B cell (primary cell): ENCODE measurements around the gene IGFN1.

Experiments used
- CTCF ChIP-seq: fragments of 200-600 bp; IDR thresholded peaks from one replicate; pipeline ENCODE4 v1.8.0; 2022; ENCODE audit warnings: antibody characterized with exemption, mild to moderate bottlenecking
- EZH2 ChIP-seq: IDR thresholded peaks from 2 replicates; pipeline ENCODE4 v1.6.1; 2012; ENCODE audit warnings: borderline replicate concordance, low read depth, mild to moderate bottlenecking, moderate library complexity, low read length; ENCODE audit not compliant: insufficient read depth, poor library complexity, severe bottlenecking

DNA sequence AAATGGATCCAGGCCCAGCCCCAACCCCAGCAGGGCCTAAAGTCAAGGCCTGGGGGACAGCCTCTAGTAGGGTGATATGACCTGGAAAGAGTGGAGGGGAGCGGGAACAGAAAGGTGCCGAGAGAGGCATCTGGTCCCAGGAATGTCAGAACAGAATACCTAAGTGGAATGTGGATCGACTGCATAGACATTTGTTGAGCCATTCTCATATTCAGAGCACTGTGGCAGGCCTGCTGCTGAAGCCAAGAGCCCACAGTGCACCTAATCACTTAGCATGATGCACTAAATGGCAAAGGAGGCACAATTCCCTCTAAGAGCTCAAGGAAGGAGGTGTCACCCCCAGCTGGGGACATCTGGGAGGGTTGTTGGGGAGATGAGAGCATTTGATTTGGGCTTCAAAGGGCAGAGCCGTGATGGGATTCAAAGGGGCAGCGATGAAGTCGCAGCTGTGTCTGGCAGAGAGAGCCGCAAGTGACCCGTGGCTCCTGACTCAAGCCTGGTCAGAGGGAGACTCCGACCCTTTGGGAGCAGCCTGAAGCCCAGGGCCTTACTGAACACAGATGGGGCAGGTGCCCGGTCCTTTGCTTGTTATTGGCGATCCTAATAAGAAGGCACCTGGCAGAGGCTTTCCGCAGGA lies 84.1 kb downstream of the IGFN1 start:
- no peak for TF ChIP-seq CTCF
- no peak for TF ChIP-seq EZH2
